Measurements from ENCODE around the gene CNNM3. TPM values are rescaled to one million over a fixed set of nuclear protein-coding genes. Genes with fewer than 3 reads are reported as not detected.

The CNNM3 gene
- total RNA-seq, 1 donor from 2014 or later: 16.5 TPM

GRCh38 chr2:96824079-96824870 is 8.2 kb downstream of the CNNM3 start:
- no peaks in the 10 kb centered on the region for H3K27me3 ChIP-seq
- H3K27ac ChIP-seq: no peak overlapping the region
- intact Hi-C loops (cut with DNase I): no loop called here
- TF ChIP-seq POLR2AphosphoS5 (IDR thresholded peaks at IDR 0.05; ENCODE audit: insufficient read depth in 1 of 2, low read depth in 1 of 2): no peak
- no peak for TF ChIP-seq CTCF (IDR thresholded peaks at IDR 0.05)
- TF ChIP-seq POLR2A (IDR thresholded peaks at IDR 0.05): no peak
- no peak for DNase-seq (ENCODE audit: extremely low spot score in 2 of 2)
- H3K9me3 ChIP-seq: no peaks in the 10 kb centered on the region
- peaks cover 0 to 34% of the 10 kb centered on the region in 2 donors for H3K36me3 ChIP-seq
- H3K4me1 ChIP-seq: peaks cover 37% of the 10 kb centered on the region
- H3K4me3 ChIP-seq: no peak overlapping the region

GRCh38 chr2:96825057-96825456 is 9.0 kb downstream of the CNNM3 start:
- no peaks in the 10 kb centered on the region for H3K9me3 ChIP-seq
- no peak for DNase-seq (ENCODE audit: extremely low spot score in 2 of 2)
- intact Hi-C loops (cut with DNase I): no loop called here
- no peaks in the 10 kb centered on the region for H3K27me3 ChIP-seq
- TF ChIP-seq POLR2AphosphoS5 (IDR thresholded peaks at IDR 0.05; ENCODE audit: insufficient read depth in 1 of 2, low read depth in 1 of 2) (no peak), POLR2A (IDR thresholded peaks at IDR 0.05) (no peak), CTCF (IDR thresholded peaks at IDR 0.05) (no peak)
- H3K4me1 ChIP-seq: peaks cover 29% of the 10 kb centered on the region
- H3K4me3 ChIP-seq: no peak overlapping the region
- no peak overlapping the region for H3K27ac ChIP-seq
- H3K36me3 ChIP-seq: peaks cover 0 to 39% of the 10 kb centered on the region in 2 donors

- Histone ChIP-seq H3K27me3 (no peaks in the 10 kb centered on the region), H3K4me3 (no peak overlapping the region), H3K27ac (no peak overlapping the region), H3K4me1 (peaks cover 14% of the 10 kb centered on the region), H3K9me3 (no peaks in the 10 kb centered on the region), H3K36me3 (peaks cover 0 to 56% of the 10 kb centered on the region in 2 donors)
- intact Hi-C loops (cut with DNase I): no loop called here
- DNase-seq (ENCODE audit: extremely low spot score in 2 of 2): no peak
- no peak for TF ChIP-seq POLR2AphosphoS5 (IDR thresholded peaks at IDR 0.05; ENCODE audit: insufficient read depth in 1 of 2, low read depth in 1 of 2)
- no peak for TF ChIP-seq CTCF (IDR thresholded peaks at IDR 0.05)
- TF ChIP-seq POLR2A (IDR thresholded peaks at IDR 0.05): no peak
Observed at GRCh38 chr2:96826546-96827278, 10.6 kb downstream of the CNNM3 start.

- Histone ChIP-seq H3K36me3 (peaks cover 0 to 70% of the 10 kb centered on the region in 2 donors), H3K9me3 (no peaks in the 10 kb centered on the region), H3K4me1 (peaks cover 18% of the 10 kb centered on the region), H3K27me3 (no peaks in the 10 kb centered on the region), H3K4me3 (no peak overlapping the region), H3K27ac (no peak overlapping the region)
- intact Hi-C loops (cut with DNase I): no loop called here
- DNase-seq (ENCODE audit: extremely low spot score in 2 of 2): no peak
- TF ChIP-seq CTCF (IDR thresholded peaks at IDR 0.05) (no peak), POLR2A (IDR thresholded peaks at IDR 0.05) (no peak), POLR2AphosphoS5 (IDR thresholded peaks at IDR 0.05; ENCODE audit: insufficient read depth in 1 of 2, low read depth in 1 of 2) (no peak)
Observed at GRCh38 chr2:96828436-96828835, 12.4 kb downstream of the CNNM3 start.

- H3K27ac ChIP-seq: no peak overlapping the region
- H3K27me3 ChIP-seq: no peaks in the 10 kb centered on the region
- no peak for DNase-seq (ENCODE audit: extremely low spot score in 2 of 2)
- peaks cover 0 to 70% of the 10 kb centered on the region in 2 donors for H3K36me3 ChIP-seq
- H3K4me3 ChIP-seq: no peak overlapping the region
- intact Hi-C loops (cut with DNase I): no loop called here
- TF ChIP-seq CTCF (IDR thresholded peaks at IDR 0.05) (no peak), POLR2AphosphoS5 (IDR thresholded peaks at IDR 0.05; ENCODE audit: insufficient read depth in 1 of 2, low read depth in 1 of 2) (no peak), POLR2A (IDR thresholded peaks at IDR 0.05) (no peak)
- peaks cover 14% of the 10 kb centered on the region for H3K4me1 ChIP-seq
- H3K9me3 ChIP-seq: no peaks in the 10 kb centered on the region
Observed at GRCh38 chr2:96828874-96829273, 12.8 kb downstream of the CNNM3 start.
